CD4-positive, alpha-beta T cell treated with Interferon gamma for 1 hour (primary cell): Measurements from ENCODE around the gene CLSTN2.

Source experiments
- DNase-seq: peaks from one replicate; pipeline ENCODE4 v3.0.0-alpha.2; 2020

Gene CLSTN2

DNA sequence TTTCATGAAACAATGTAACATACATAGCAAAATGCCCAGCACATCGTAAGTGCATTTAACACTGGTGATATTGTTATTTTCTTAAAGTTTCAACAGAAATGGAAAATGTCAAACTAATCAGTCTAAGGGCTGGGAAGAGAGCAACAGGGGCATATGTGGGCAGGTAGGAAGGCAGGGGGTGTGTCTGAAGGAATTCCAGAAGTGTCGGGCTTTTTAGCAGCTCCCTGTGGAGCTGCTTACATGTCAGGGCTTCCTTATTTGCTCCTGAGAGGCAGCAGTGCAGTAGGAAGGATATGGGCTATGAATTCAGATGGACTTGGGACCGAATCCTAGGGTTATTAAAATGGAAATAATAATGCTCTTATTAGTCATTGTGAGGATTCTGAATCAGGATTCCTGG lies 311.6 kb downstream of the CLSTN2 start:
- no peak for DNase-seq

DNA sequence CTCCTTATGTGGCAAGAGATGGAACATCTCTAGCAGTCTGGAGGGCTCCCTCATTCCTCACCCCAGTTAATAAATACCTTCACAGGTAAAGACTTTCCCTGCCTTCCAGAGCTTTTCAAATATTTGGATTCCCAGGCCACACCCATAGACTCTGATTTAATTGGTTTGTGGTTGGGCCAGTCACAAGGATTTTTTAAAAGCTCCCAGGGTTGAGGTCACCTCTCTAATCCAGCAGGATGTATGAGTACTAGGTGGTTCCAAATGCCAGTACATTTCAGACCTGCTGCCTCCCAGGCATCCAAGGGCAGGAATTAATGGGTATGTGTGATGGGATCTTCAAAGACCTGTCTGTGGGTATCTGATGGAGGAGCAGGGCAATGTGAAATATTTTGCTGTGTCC lies 312.8 kb downstream of the CLSTN2 start:
- no peak for DNase-seq

DNA sequence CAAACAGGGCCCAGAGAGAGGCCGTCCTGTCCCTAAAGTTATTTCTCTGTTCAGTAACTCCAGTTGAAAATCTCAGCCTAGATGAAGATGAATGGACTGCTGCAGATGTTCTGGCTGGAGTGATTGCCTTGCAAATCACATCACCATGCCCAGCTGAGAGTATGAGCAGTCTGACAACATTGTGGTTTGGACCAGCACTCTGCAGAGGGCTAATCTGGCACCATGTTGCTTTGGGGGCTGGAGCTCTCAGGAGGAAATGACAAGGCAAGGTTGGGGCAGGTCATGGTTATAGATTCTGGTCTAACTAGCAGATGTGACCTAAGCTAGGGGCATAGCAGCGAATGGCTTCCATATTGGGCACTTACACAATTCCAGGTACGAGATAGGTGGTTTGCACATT lies 314.2 kb downstream of the CLSTN2 start:
- DNase-seq: no peak

DNA sequence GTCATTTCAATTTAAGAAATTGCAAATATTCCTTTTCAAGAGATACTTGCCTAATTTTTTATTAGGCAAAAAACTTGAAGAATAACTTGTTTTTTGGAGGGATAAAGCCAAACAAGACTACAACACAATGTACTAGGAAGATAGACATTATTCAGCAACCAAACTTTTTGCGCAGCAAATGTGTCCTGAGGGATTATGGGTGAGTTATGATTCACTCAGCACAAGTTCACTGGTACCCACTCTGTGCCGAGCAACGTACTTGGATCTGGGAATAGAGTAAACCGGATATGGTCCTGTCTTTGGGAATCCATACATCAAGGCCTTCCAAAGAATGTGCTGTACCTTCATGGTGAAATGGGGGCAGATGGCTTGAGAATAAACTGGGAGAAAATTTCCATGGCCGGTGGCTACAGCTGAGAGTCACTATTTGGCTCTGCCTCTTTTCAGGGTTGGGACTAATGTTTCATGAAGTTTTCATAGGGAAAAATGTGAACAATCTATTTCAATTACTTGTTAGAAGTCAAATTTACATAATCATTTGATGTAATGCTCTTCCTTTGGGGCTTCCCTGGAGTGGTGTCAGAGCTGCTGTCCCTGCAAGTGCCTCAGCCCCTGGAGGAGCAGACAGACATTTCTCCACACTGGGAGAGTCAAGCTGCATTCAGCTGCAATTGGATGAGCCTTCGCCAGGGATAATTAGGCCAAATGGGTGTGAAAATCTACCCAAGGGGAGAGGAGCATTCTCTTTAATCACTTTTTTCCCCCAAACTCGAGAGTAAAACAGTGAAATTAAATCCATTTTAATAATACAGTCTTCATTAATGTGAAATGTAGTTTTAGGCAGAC lies 315.2 kb downstream of the CLSTN2 start:
- no peak for DNase-seq

DNA sequence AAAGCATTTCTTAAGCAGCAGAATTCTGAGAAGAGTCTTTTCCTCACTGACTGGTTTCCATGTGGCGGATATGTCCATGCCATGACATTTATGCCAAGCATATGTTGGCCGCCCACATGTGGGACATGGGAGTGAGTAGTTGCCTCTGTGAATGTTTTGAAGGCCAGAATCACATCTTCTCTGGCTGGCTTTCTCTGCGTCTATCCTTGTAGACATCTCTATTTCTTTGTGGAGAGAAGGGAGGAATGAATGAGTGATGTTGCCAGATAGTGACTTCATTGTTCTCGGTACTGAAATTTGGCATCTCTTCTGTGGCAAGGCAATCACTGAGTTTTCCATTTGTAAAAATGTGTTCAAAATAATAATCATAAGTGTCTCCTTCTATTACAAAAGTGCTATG lies 316.0 kb downstream of the CLSTN2 start:
- no peak for DNase-seq

DNA sequence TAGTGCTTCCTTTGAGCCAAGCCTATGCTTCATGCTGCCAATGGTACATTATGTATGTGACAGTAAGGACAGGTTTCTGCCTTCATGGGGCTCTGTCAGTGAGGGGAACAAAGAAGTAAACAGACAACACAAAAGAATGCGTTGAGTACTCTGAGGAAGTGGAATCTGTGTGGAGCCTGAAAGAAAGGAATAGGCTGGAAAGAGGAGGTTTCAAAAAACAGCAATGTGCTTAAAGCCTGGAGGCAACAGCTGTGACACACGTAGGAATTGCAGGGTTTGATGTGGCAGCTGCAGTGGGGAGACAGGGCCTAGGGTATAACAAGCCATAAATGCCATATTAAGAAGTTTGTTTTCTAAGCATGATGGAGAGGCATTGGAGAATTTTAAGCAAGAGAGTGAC lies 316.7 kb downstream of the CLSTN2 start:
- DNase-seq: no peak

DNA sequence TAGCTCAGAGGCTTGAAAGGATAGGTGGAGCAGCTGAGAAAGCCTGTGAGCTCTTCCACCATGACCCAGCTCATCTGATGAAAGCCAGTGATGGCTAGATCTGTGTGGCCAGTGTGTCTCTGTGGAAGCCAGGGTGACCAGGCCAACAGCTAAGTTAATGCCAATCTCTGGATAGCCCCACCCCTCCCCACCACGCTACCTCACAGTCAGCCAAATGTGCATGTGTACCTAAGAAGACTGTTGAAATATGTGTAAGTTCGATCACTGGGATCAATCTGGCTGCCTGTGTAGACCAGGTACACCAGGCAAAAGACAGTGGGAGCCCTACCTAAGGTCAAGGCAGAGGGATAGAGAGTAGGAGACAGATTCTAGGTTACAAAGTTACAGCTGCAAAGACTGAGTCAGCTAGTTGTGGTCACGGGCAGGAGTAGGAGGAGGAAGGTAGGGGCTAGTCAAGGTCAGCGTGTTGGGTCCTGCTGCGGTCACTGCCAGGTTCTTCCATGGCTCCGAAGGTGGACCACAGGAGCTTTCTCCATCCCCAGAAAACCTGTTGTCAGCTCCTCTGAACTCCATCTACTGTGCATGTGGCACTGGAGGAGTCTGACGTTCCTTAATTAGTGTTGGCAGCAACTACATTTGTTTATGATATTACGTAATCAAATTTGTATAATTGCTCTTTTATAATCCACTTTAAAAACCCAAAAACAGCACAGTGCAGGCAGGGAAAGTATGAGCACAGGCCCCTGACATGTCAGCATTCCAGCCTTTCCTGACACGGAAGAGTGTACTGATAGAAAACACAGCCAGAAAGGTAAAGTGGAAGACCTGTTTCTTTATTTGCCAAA lies 318.0 kb downstream of the CLSTN2 start:
- DNase-seq: no peak

DNA sequence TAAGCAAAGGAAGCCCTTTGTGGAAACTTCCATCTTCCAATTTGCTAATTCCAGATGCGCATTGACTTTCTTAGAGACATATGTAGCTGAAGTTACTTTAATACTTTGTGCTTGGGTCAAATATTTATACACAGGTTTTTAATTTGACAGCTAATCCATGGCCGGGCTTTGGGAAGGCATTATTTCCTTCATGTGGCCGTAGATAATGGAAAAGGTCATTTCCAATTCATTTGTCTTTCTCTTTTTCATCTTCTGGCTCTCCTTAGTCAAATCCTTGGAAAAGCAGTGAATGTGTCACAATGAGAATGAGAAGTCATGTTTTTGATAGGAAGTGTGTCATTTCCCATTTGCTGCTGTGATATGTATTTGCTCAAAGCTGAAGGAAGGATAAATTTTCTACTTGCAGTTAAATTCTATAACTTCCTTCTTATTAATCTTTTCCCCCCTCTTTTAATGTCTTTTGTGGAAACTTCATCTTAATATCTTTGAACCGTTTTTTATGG lies 323.3 kb downstream of the CLSTN2 start:
- no peak for DNase-seq

DNA sequence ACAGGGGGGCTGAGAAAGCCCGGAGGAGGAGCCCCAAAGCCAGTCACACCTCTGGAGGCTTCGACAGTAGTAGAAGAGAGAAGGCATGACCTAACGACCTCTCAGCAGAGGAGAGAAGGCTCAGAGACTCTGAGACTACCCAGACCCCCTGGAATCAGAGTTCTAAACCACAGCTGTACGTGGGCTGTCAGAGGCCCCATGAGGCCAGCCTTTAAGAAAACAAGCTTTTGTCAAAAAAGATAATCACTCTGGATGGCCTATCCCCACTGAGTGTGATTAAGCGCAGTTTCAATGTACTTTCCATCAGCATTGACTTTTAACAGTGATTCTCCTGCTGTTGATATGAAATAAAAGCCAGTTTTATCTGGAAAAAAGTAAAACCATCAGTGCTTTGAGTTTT lies 330.3 kb downstream of the CLSTN2 start:
- no peak for DNase-seq

DNA sequence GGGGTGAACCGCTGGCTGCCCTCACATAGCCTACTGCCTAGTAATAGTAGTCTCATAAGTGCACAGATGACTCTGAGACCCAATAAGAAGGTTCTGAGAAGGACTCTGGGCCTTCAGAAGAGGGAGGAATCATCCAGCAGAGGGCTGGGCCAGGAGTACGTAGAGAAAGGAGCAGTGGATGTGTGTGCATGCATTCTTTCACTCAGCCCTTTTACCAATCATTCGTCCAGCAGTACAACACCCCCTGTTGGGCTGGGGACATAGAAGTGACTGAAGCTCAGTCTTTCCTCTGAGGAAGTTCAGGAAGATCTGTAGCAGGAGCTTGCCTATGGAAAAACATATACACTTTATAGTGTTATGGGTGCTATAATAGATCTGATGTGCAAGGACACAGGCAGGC lies 333.1 kb downstream of the CLSTN2 start:
- DNase-seq: no peak

DNA sequence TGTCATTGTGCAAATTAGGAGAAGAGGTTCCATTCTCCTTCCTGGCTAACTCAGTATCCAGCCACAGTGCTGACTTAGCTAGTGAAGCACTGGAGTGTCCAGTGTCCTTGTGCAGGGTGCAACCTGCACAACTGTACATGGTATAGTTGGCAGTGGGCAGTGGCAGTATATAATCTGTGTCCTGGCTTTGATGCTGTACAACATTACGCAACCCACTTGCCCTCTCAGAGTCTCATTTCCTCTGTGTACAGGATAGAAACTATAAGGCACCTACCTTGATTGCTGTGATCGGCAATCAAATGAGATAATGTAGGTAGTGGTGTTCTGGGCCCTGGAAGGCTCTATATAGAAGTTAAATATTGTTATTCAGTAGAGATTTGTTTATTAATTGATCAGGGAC lies 333.6 kb downstream of the CLSTN2 start:
- DNase-seq: no peak

DNA sequence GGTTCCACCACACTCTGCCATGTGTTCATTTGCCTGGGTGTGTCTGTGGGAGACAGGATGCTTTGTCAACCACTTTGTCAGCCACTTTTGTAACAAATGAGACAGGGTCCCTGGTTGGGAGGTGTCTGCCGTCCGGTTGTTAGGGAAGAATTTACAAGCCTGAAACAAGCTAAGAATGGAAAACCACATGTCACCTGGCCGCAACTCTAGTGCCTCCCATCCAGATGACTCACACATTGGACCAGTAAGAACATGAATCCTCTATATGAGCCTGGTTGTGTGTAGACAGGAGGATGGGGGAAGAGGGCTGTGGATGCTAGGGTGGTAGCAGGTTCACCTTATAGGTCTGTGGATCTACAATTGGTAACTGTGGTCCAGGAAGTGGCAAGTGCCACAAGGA lies 335.3 kb downstream of the CLSTN2 start:
- DNase-seq: no peak

DNA sequence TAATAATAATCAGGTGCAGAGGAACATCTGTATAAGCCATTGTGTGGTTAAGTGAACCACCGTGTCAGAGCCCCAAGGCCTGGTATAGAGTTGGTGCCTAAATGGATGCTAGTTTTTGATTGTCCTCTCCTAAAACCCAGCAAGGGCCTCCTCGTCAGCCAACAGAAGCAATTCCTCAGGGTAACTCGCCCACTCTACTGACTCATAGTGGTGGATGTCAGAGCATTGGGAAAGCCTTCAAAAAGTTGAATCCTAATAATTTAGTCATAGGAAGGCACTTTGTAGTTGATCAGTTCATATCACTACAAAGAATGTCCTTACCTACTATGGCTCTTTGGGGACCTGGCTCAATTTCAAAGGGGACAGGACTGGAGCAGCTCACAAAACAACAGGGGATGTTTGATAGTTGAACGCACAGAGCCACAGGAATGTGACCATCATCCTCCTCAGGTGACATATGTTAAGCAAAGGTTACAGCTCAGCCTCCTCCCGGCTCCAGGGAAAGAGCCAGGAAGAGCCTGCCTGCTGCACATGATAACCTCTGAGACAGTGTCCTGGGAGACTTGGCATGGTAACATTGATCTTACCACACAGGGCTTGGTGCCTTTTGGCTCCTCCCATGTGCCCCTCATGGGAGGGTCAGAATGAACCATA lies 338.7 kb downstream of the CLSTN2 start:
- DNase-seq: no peak

DNA sequence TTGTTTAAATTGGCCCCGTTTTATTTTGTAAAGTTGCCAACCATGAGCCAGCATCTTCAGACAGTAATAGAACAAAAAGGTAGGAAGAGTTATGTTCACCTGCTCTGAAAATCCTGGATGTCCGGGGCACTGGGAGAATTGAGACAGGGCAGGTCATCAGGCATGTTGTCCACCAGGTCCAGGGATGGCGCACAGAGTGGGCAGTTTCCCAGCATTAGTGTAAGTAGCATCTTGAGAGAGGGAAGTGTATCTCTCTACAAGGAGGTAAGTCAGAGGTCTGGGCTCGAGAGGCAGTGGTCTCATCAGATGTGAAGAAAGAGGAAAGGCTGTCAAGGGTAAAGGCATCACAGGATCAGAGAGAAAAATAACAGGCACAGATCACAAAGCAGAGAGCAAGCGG lies 339.4 kb downstream of the CLSTN2 start:
- DNase-seq: no peak

DNA sequence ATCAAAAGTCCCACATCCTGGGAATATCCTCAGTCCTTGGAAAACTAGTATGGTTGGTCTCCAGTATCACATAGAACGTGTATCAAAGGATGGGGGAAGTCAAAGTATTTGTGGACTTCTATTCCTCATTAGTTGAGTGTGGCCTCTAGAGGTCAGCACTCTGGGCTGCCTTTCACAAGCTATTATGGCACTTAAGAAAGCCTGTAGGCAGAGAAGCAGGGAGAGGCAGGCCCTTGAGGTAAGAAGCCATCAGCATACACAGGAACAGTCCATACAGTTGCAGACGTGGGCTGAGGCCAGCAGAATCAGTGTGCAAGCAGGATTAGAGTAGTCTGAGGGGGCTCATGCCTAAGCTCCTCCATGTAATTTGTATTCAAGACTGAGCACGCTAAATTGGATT lies 341.7 kb downstream of the CLSTN2 start:
- DNase-seq: no peak

DNA sequence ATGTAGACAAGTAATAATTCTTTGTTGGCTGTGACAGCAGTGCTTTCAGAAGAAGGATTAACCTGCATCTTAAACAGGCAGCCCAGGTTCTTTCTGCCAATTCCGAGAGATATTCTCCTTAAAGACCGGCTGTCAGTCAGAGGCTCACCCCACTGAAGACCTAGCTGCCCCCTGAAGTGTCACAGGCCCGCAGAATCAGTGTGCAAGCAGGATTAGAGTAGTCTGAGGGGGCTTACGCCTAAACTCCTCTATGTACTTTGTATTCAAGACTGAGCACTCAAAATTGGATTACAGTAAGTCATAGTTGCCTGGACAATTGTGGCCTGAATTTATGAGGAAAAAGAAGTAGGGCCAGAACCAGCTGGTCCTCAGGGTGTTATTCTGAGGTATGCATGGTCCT lies 342.9 kb downstream of the CLSTN2 start:
- DNase-seq: no peak

DNA sequence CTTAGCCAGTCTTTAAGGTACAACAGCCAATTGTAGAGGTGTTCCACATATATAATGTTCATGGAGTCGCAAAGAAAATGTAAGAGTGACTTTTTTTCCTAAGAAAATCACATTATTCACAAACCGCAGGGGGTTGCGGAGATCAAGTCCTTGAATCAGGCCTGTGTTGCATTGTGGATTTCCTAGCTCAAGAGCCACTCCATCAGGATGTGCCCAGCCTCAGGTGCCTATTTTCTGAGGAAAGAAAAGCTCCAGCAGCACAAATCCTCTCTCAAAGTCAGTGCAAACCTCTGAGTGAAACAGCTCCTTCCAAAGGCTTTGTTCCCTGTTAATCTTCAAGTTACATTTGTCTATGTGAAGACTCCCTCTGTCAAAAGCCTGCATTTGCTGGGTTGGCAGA lies 349.4 kb downstream of the CLSTN2 start:
- no peak for DNase-seq

DNA sequence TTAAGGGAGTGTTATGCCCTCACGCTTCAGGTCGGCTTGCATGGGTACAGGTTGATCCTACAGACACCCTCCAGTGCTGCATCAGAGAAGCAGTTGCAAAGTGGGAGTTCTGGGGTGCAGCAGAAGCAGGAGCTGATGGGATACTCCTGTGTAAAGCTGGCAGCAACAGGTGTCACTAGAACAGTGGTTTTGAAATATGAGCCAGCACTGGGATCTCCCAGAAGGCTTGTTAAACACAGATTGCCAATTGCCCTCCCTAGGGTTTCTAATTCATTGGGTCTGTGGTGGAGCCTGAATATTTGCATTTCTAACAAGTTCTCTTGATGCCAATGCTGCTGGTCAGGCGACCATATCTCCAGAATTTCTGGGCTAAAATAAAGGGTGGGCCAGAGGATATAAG lies 350.4 kb downstream of the CLSTN2 start:
- DNase-seq: no peak

DNA sequence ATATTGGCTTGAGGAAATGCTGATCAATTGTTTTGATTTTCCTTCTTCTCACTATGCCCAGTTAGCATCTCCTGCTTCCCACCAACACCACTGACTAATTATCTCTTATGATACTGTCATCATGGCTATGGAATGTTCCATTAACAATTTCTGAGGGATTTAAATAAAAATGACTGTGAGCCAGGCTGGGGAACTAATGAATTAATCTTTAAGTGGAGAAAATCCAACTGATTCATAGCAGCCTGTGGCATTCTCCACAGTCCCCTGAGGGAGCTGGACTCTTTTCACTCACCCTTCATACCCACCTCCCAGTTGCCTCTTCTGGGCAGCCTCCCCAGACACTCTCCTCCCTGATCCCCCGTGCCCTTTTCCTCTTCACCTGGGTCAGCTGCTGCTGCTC lies 353.6 kb downstream of the CLSTN2 start:
- no peak for DNase-seq

DNA sequence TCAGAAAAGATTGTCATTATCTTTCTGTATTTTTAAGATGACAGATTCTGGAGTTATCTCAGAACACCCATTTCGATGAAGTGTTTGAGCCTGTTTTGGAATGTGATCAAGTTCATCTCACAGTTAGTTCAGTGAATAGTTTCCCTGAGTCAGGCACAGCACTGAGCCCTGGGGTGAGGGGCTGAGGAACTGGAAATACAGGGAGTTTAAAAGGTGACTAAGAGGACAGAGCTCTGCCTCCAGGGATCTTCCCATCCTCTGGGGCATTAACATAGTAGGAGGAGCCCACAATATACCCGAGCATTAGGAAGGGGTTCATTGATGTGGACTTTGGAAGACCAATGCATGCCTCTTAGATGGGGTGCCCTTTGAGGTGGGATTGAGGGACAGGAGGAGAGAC lies 355.1 kb downstream of the CLSTN2 start:
- DNase-seq: no peak

DNA sequence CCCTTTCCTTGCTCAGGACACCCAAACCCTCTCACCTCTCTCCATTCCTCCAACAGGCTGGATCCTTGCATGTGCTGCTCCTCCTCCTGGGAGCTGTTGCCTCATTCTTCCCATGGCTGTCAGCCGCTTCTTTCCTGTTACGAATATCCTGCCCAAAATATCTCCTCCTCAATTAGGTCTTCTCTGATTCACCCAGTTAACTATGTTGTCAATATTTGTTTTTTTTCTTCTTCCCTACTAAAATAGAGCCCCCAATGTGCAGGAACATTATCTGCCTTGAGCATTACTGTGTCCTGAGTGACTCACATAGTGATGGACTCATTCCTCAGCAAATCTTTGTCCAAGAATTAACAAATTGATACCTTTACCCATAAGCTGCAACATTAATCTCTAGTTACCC lies 357.2 kb downstream of the CLSTN2 start:
- no peak for DNase-seq

DNA sequence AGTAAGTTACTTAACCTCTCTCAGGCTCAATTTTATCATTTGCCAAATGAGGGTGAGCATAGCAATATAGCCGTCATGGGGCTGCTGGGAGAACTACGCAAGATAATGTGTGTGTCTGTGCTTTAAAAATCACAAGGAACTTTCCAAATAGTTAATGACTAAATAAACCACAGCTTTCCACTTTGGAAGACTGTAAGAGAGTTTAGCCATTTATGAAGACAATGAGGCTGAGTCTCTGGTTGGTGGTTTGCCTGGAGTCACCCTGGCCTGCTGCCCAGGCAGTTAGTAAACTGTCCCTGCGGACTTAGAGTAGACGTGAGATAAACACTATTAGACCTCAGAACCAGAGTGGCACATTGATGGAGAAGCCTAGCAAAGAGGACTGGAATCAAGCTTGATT lies 357.7 kb downstream of the CLSTN2 start:
- no peak for DNase-seq

DNA sequence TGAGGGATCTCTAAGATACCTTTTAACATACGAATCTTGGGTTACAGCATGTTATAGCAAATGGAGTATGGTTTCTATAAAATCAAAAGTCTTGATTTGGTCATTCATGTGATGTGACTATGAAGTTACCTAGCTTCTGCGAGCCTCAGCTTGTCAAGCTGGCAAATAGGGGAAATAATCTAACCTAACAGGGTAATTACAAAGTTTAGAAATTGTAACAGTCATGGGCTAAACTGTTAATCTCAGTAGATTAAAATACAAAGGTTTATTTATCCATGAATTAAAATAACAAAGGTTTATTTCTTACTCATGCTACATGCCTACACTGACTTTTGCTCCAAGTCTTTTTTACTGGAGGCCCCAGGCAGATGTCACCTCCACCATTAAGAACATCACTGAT lies 359.1 kb downstream of the CLSTN2 start:
- no peak for DNase-seq
